AG09309 (cell line): Measurements from ENCODE around the gene ANO6.
A peak's percentile ranks its signal among the peaks of the same experiment; 100 is the strongest.

Experiments
- DNase-seq: peaks from one replicate; pipeline ENCODE4 v3.0.0-alpha.2; 2010; ENCODE audit warnings: low read depth
- H3K4me3 ChIP-seq: 2 replicates; pipeline ENCODE4 v1.5.1; 2011; ENCODE audit warnings: mild to moderate bottlenecking, low read depth, low read length, moderate library complexity; ENCODE audit not compliant: control insufficient read depth
- TF ChIP-seq, protein P1 (sequence below): IDR thresholded peaks from 2 replicates; pipeline ENCODE4 v1.5.1; 2011; ENCODE audit warnings: mild to moderate bottlenecking, low read depth, low read length, inconsistent platforms; ENCODE audit not compliant: insufficient read depth, control insufficient read depth; ENCODE audit errors: missing control alignments

Gene ANO6

GRCh38 chr12:45224311-45224710, 8.4 kb downstream of the ANO6 start:
- no peak for DNase-seq
- TF ChIP-seq, protein P1, sequence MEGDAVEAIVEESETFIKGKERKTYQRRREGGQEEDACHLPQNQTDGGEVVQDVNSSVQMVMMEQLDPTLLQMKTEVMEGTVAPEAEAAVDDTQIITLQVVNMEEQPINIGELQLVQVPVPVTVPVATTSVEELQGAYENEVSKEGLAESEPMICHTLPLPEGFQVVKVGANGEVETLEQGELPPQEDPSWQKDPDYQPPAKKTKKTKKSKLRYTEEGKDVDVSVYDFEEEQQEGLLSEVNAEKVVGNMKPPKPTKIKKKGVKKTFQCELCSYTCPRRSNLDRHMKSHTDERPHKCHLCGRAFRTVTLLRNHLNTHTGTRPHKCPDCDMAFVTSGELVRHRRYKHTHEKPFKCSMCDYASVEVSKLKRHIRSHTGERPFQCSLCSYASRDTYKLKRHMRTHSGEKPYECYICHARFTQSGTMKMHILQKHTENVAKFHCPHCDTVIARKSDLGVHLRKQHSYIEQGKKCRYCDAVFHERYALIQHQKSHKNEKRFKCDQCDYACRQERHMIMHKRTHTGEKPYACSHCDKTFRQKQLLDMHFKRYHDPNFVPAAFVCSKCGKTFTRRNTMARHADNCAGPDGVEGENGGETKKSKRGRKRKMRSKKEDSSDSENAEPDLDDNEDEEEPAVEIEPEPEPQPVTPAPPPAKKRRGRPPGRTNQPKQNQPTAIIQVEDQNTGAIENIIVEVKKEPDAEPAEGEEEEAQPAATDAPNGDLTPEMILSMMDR = no peak
- H3K4me3 ChIP-seq = no peak overlapping the region

DNA sequence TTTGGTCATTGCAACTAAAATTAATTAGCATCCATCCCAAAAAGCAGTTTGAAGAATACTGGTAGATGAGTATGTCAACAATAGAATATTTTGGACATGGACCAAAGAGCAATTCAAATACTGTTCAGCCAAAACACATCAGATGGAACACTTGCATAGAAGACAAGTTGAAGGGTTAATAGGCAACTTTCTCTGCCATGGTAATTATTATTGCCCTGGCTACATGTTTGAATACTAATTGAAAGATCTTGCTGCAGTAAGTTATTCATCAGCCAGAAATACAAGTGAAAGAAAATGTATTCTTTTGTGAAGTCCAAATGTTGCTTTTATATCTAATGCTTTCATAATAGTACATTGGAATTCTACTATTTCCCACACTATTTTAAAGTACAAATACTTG, 10.1 kb downstream of the ANO6 start:
- no peak for DNase-seq
- TF ChIP-seq, protein P1 = no peak
- H3K4me3 ChIP-seq = no peak overlapping the region

- no peak overlapping the region for H3K4me3 ChIP-seq
- TF ChIP-seq, protein P1 = no peak
- no peak for DNase-seq
Measured at GRCh38 chr12:45227316-45228067, 11.6 kb downstream of the ANO6 start.

GRCh38 chr12:45231515-45232145, 15.7 kb downstream of the ANO6 start:
- TF ChIP-seq, protein P1 = no peak
- no peak overlapping the region for H3K4me3 ChIP-seq
- DNase-seq = peak; percentile 72

- H3K4me3 ChIP-seq = no peak overlapping the region
- no peak for DNase-seq
Measured at GRCh38 chr12:45232146-45232755, 16.4 kb downstream of the ANO6 start.

DNA sequence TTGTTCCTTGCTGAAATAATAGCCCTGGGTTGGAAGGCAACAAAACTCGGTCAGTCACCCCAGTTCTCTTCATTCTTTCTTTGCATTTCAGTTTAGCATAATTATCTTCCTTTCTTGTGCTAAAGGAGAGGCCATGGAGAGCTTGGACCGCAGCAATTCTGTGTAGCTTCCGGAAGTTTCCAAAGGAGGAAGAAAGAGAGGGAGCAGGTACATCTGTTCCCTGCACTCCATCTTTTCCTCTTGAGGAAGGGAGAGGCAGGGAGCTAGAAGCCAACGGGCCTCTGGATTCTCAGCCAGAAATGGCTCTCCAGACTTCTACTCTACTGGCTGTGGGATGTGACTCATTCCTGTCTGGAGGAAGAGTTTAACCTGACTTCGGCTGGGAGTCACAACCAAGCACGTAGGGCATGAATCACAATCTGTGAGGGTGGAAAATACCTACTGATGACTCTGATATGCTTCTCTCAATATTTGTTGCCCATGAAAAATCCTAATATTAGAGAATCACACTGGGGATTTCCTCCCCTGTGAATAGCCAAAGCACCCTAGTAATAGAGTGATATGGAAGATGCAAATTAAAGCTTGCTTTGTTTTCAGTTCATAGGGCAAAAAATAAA, 17.0 kb downstream of the ANO6 start:
- no peak overlapping the region for H3K4me3 ChIP-seq
- DNase-seq = peak; percentile 87
- TF ChIP-seq, protein P1 = no peak

More at GRCh38 chr12:45232146-45232755, 16.4 kb downstream of the ANO6 start:
- TF ChIP-seq, protein P1 = no peak
